Measurements from ENCODE around the gene GNAI1.

- TF ChIP-seq CTCF (conservative IDR thresholded peaks at IDR 0.05 in 1 of 2, IDR thresholded peaks at IDR 0.05 in 1 of 2; ENCODE audit: extremely low read depth in 1 of 2, insufficient read depth in 1 of 2, low read depth in 1 of 2, low read length in 2 of 2) (no peak), EZH2 (IDR thresholded peaks at IDR 0.05; ENCODE audit: borderline replicate concordance, low read length) (no peak)
Measured at GRCh38 chr7:80161466-80161865, 26.8 kb downstream of the GNAI1 start.

All from mammary epithelial cell (primary cell).